Measurements from ENCODE around the gene HOXA4. TPM values are rescaled to one million over a fixed set of nuclear protein-coding genes. Genes with fewer than 3 reads are reported as not detected.

The HOXA4 gene
- total RNA-seq, 2 experiments from 2014 or later: not detected

DNA sequence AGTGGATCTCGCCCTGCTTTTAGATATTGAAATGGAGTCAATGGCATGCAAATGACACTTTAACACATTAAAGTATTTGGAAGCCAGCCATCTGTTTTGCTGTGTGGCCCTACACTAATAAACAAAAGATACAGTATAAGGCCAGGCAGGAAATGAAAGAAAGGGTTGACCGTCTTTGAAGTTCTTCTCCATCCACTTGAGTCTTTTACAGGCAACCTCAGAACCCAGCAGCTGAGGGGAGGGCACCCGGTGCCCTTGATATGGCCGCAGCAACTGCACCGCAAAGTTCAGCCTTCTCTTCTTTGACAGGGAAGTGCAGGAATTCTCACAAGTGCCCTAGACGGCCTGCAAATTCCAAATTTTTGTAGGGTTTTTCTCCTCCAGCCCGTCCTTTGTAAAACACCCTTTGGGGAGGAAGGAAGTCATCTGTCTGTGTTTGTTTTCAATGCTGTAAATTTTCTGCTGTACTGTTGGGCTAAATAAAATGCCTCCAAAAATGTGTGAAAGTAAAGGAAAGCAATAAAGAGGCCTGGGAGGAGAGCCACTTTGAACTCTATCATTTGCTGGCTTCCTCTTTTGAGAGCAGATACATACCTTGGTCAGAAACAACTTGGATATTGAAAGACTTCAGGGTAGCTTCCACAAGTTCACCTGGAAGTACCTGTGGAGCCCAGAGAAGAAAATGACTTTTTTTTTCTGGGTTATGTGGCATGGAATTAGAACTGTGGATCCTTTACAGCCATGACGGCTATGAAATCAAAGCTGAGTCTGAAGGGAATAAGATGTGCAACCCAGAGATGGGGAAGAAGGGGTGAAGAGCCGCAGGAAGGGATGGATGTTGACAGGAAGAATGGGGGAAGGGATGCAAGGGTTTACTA, 38.4 kb downstream of the HOXA4 start:
- Mint-ChIP-seq H3K4me3 (no peak overlapping the region), H3K9me3 (ENCODE audit: insufficient read depth) (no peaks in the 10 kb centered on the region), H3K4me1 (ENCODE audit: low read depth) (peaks cover 24% of the 10 kb centered on the region), H3K36me3 (ENCODE audit: low read depth) (peaks cover 2% of the 10 kb centered on the region), H3K27ac (no peak overlapping the region), H3K27me3 (ENCODE audit: low read depth) (peaks cover 82% of the 10 kb centered on the region)
- ATAC-seq (no peak), DNase-seq (no peak)
- POLR2A ChIA-PET: no interaction called here
- CTCF ChIA-PET: interaction anchor here (1.5 kb wide), 1 partner anchor 13 kb away, joined by 3 read pairs; no protein-coding TSS in a partner anchor

- DNase-seq (no peak), ATAC-seq (no peak)
- Mint-ChIP-seq H3K36me3 (ENCODE audit: low read depth) (peaks cover 2% of the 10 kb centered on the region), H3K27ac (no peak overlapping the region), H3K9me3 (ENCODE audit: insufficient read depth) (no peaks in the 10 kb centered on the region), H3K4me1 (ENCODE audit: low read depth) (peaks cover 21% of the 10 kb centered on the region), H3K27me3 (ENCODE audit: low read depth) (peaks cover 81% of the 10 kb centered on the region), H3K4me3 (no peak overlapping the region)
- ChIA-PET CTCF (interaction anchor here (1.0 to 1.5 kb wide), 2 partner anchors 15 to 60 kb away, joined by 3 read pairs; no protein-coding TSS in a partner anchor), POLR2A (no interaction called here)
Measured at GRCh38 chr7:27091105-27091504, 39.5 kb downstream of the HOXA4 start.

- POLR2A ChIA-PET: no interaction called here
- CTCF ChIA-PET: no interaction called here
- no peak overlapping the region for H3K27ac Mint-ChIP-seq
- H3K9me3 Mint-ChIP-seq (ENCODE audit: insufficient read depth): no peaks in the 10 kb centered on the region
- peaks cover 2% of the 10 kb centered on the region for H3K36me3 Mint-ChIP-seq (ENCODE audit: low read depth)
- ATAC-seq: no peak
- no peak overlapping the region for H3K4me3 Mint-ChIP-seq
- peaks cover 11% of the 10 kb centered on the region for H3K4me1 Mint-ChIP-seq (ENCODE audit: low read depth)
- DNase-seq: no peak
- H3K27me3 Mint-ChIP-seq (ENCODE audit: low read depth): peaks cover 65% of the 10 kb centered on the region
Measured at GRCh38 chr7:27088002-27088922, 42.3 kb downstream of the HOXA4 start.

DNA sequence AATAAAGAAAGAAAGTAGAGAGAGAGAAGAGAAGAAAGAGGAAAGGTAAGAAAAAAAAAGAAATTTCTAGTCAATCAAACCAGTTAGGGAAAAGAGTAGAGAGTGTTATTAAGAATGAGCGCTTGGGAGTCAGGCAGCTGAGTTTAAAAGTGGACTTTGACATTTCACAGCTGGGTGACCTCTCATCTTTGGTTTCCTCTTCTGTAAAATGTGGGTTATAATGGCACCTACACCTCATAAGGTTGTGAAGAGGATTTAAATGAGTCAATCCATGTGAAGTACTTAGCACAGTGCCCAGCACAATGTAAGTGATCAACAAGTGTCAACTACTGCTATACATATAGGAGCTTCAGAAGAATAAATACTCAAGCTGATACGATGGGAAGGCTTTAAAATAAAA, 46.9 kb downstream of the HOXA4 start:
- no peak for ATAC-seq
- no peak for DNase-seq
- Mint-ChIP-seq H3K27ac (no peak overlapping the region), H3K4me1 (ENCODE audit: low read depth) (peaks cover 14% of the 10 kb centered on the region), H3K36me3 (ENCODE audit: low read depth) (no peaks in the 10 kb centered on the region), H3K9me3 (ENCODE audit: insufficient read depth) (no peaks in the 10 kb centered on the region), H3K27me3 (ENCODE audit: low read depth) (peaks cover 22% of the 10 kb centered on the region), H3K4me3 (no peak overlapping the region)
- ChIA-PET POLR2A (no interaction called here), CTCF (interaction anchor here (0.9 to 2.2 kb wide), 2 partner anchors 13 to 77 kb away, joined by 3 to 5 read pairs; partner anchors contain the start of gene HOXA1)

GRCh38 chr7:27082171-27082570, 48.4 kb downstream of the HOXA4 start:
- H3K27ac Mint-ChIP-seq: no peak overlapping the region
- DNase-seq: no peak
- peaks cover 6% of the 10 kb centered on the region for H3K4me1 Mint-ChIP-seq (ENCODE audit: low read depth)
- H3K36me3 Mint-ChIP-seq (ENCODE audit: low read depth): no peaks in the 10 kb centered on the region
- CTCF ChIA-PET: interaction anchor here (2.2 kb wide), 1 partner anchor 14 kb away, joined by 5 read pairs; the partner anchor contains the start of gene HOXA1
- no peak overlapping the region for H3K4me3 Mint-ChIP-seq
- POLR2A ChIA-PET: no interaction called here
- no peak for ATAC-seq
- no peaks in the 10 kb centered on the region for H3K9me3 Mint-ChIP-seq (ENCODE audit: insufficient read depth)
- H3K27me3 Mint-ChIP-seq (ENCODE audit: low read depth): peaks cover 11% of the 10 kb centered on the region

- Mint-ChIP-seq H3K4me3 (no peak overlapping the region), H3K4me1 (ENCODE audit: low read depth) (peaks cover 6% of the 10 kb centered on the region), H3K27me3 (ENCODE audit: low read depth) (peaks cover 7% of the 10 kb centered on the region), H3K9me3 (ENCODE audit: insufficient read depth) (no peaks in the 10 kb centered on the region), H3K27ac (no peak overlapping the region), H3K36me3 (ENCODE audit: low read depth) (no peaks in the 10 kb centered on the region)
- DNase-seq: no peak
- ChIA-PET POLR2A (interaction anchor here (0.5 kb wide), 1 partner anchor 36 kb away, joined by 3 read pairs; no protein-coding TSS in a partner anchor), CTCF (no interaction called here)
- ATAC-seq: no peak
Measured at GRCh38 chr7:27080844-27081436, 49.6 kb downstream of the HOXA4 start.

GRCh38 chr7:27079234-27079975, 51.2 kb downstream of the HOXA4 start:
- Mint-ChIP-seq H3K4me1 (ENCODE audit: low read depth) (peaks cover 6% of the 10 kb centered on the region), H3K36me3 (ENCODE audit: low read depth) (no peaks in the 10 kb centered on the region), H3K4me3 (no peak overlapping the region), H3K27ac (no peak overlapping the region), H3K9me3 (ENCODE audit: insufficient read depth) (no peaks in the 10 kb centered on the region), H3K27me3 (ENCODE audit: low read depth) (peaks cover 9% of the 10 kb centered on the region)
- CTCF ChIA-PET: no interaction called here
- no peak for DNase-seq
- POLR2A ChIA-PET: no interaction called here
- ATAC-seq: no peak

- POLR2A ChIA-PET: no interaction called here
- CTCF ChIA-PET: no interaction called here
- H3K4me3 Mint-ChIP-seq: no peak overlapping the region
- H3K9me3 Mint-ChIP-seq (ENCODE audit: insufficient read depth): no peaks in the 10 kb centered on the region
- ATAC-seq: no peak
- peaks cover 7% of the 10 kb centered on the region for H3K27me3 Mint-ChIP-seq (ENCODE audit: low read depth)
- no peaks in the 10 kb centered on the region for H3K36me3 Mint-ChIP-seq (ENCODE audit: low read depth)
- no peak overlapping the region for H3K27ac Mint-ChIP-seq
- DNase-seq: no peak
- peaks cover 6% of the 10 kb centered on the region for H3K4me1 Mint-ChIP-seq (ENCODE audit: low read depth)
Measured at GRCh38 chr7:27078616-27079233, 51.8 kb downstream of the HOXA4 start.

Small RNA genes within 50 kb of the gene (microRNA-seq; reads per million reads assigned to microRNA genes)
- 1.7 reads per million for gene MIR196B

Other genes starting within 250 kb of the HOXA4 start
- under 1 TPM; 0.89 to 0.92 TPM for gene HOXA1, start 34.8 kb downstream of the HOXA4 start, total RNA-seq
- not detected for gene HOXA2, start 28.1 kb downstream of the HOXA4 start, total RNA-seq
- not detected for gene HOXA5, start 12.9 kb upstream of the HOXA4 start, total RNA-seq
- gene HOXA6, start 17.0 kb upstream of the HOXA4 start, total RNA-seq: not detected
- gene HOXA3, start 21.8 kb upstream of the HOXA4 start, total RNA-seq: not detected
- gene HOXA7, start 25.9 kb upstream of the HOXA4 start, total RNA-seq: not detected
- not detected for gene HOXA9, start 34.8 kb upstream of the HOXA4 start, total RNA-seq
- gene HOXA10, start 43.6 kb upstream of the HOXA4 start, total RNA-seq: not detected
- not detected for gene HOXA11, start 54.5 kb upstream of the HOXA4 start, total RNA-seq
- gene HOXA13, start 69.3 kb upstream of the HOXA4 start, total RNA-seq: not detected
- gene EVX1, start 112.0 kb upstream of the HOXA4 start, total RNA-seq: not detected